GM21447 (cell line): ENCODE measurements around the gene KCTD2.
A peak's percentile ranks its signal among the peaks of the same experiment; 100 is the strongest.
"Not testable (repeated sequence)": the region's sequence is repeated elsewhere in the genome, so short reads cannot be mapped to it uniquely, and the experiment has no call there.

Source experiments
- ATAC-seq: cut with Tn5 transposase; IDR thresholded peaks from one replicate; pipeline ENCODE4 v1.9.1; 2021; ENCODE audit not compliant: unreplicated experiment

KCTD2 gene

GRCh38 chr17:75019710-75020109 is 27.3 kb upstream of the KCTD2 start:
- no peak for ATAC-seq

- no peak for ATAC-seq
Observed at GRCh38 chr17:75020331-75021110, 26.5 kb upstream of the KCTD2 start.

GRCh38 chr17:75024686-75025397 is 22.2 kb upstream of the KCTD2 start:
- no peak for ATAC-seq

- not testable (repeated sequence) for ATAC-seq
Observed at GRCh38 chr17:75025398-75025734, 21.7 kb upstream of the KCTD2 start.

GRCh38 chr17:75026650-75027049 is 20.4 kb upstream of the KCTD2 start:
- not testable (repeated sequence) for ATAC-seq

- no peak for ATAC-seq
Observed at GRCh38 chr17:75030161-75030560, 16.9 kb upstream of the KCTD2 start.

GRCh38 chr17:75031972-75032719 is 14.9 kb upstream of the KCTD2 start:
- ATAC-seq = no peak

GRCh38 chr17:75032720-75033280 is 14.2 kb upstream of the KCTD2 start:
- no peak for ATAC-seq

- peak; percentile 47 for ATAC-seq
Observed at GRCh38 chr17:75033346-75034235, 13.4 kb upstream of the KCTD2 start.

- ATAC-seq = peak; percentile 45
Observed at GRCh38 chr17:75034236-75034908, 12.7 kb upstream of the KCTD2 start.

- ATAC-seq = no peak
Observed at GRCh38 chr17:75036643-75037268, 10.3 kb upstream of the KCTD2 start.

- ATAC-seq = no peak
Observed at GRCh38 chr17:75039238-75039637, 7.8 kb upstream of the KCTD2 start.

- no peak for ATAC-seq
Observed at GRCh38 chr17:75041656-75042280, 5.3 kb upstream of the KCTD2 start.

- ATAC-seq = not testable (repeated sequence)
Observed at GRCh38 chr17:75043789-75044188, 3.2 kb upstream of the KCTD2 start.

GRCh38 chr17:75044716-75045115 is 2.3 kb upstream of the KCTD2 start:
- ATAC-seq = no peak

- ATAC-seq = not testable (repeated sequence)
Observed at GRCh38 chr17:75045946-75046406, 1.0 kb upstream of the KCTD2 start.

GRCh38 chr17:75047398-75048098 is 523 bp downstream of the KCTD2 start:
- peak; percentile 15 for ATAC-seq

- ATAC-seq = no peak
Observed at GRCh38 chr17:75048249-75048878, 1.3 kb downstream of the KCTD2 start.
